Adrenal gland (tissue), 19 donors: Measurements from ENCODE around the gene SEPTIN14. TPM values are rescaled to one million over a fixed set of nuclear protein-coding genes. Genes with fewer than 3 reads are reported as not detected.
"Not testable (repeated sequence)": the region's sequence is repeated elsewhere in the genome, so short reads cannot be mapped to it uniquely, and the experiment has no call there.

ENCODE experiments used
- DNase-seq, 7 donors: peaks; one replicate each; pipeline ENCODE4 v3.0.0-alpha.2; 2019 to 2020
- H3K27ac ChIP-seq, 5 donors: fragments of 200-600 bp; sonication (generic) in 4 of 5; 1 replicate in 3 of 5; 2 replicates in 2 of 5; pipeline versions ENCODE4 v1.5.1 to v1.8.0; 2016 to 2020; ENCODE audit warnings: mild to moderate bottlenecking in 1 of 5
- H3K27me3 ChIP-seq: fragments of 200-600 bp; 2 replicates; pipeline ENCODE4 v1.8.0; 2021
- H3K36me3 ChIP-seq, 2 donors: fragments of 200-600 bp; replicated peaks in 1 of 2; 1 replicate in 1 of 2; 2 replicates in 1 of 2; pipeline versions ENCODE4 v1.5.1 to v1.8.0; 2018 to 2022
- H3K4me1 ChIP-seq, 2 donors: fragments of 200-600 bp; replicated peaks in 1 of 2; 1 replicate in 1 of 2; 2 replicates in 1 of 2; pipeline versions ENCODE4 v1.5.1 to v1.8.0; 2018 to 2021
- H3K4me3 ChIP-seq, 4 donors: fragments of 200-600 bp; sonication (generic) in 3 of 4; one replicate each; pipeline ENCODE4 v1.5.1; 2016 to 2018
- H3K9me3 ChIP-seq, 3 donors: fragments of 200-600 bp; sonication (generic) in 1 of 3; replicated peaks in 1 of 3; 1 replicate in 2 of 3; 2 replicates in 1 of 3; pipeline versions ENCODE4 v1.5.1 to v1.8.0; 2016 to 2021
- POLR2A ChIP-seq, 2 donors: fragments of 450-650 bp; IDR thresholded peaks; one replicate each; pipeline ENCODE4 v1.6.1; 2017; ENCODE audit warnings: antibody characterized with exemption in 2 of 2, mild to moderate bottlenecking in 2 of 2, moderate library complexity in 1 of 2
- WGBS, 4 donors: extraction: QIAGEN DNeasy Blood & Tissue Kit in 2 of 4; methylation state at CpG; one replicate each; pipeline versions ENCODE4 v1.1.5 to v1.1.7; 2013 to 2017; 5-methylcytosine and 5-hydroxymethylcytosine counted together
- intact Hi-C, 2 donors: fragments of 100-400 bp; cut with DNase I; formaldehyde crosslinking; loops; one replicate each; pipeline versions ENCODE4 v1.14.1 to v1.15.0; 2022 to 2023
- long read RNA-seq, 10 donors: library from polyadenylated mRNA in 3 of 10; unstranded in 2 of 10; stranded (forward) in 1 of 10; transcript quantifications; one replicate each; pipeline ENCODE4 v2.0.0 and lab custom pipeline, GENCODE V29; 2021 to 2026
- polyA plus RNA-seq, 3 donors: library from polyadenylated mRNA; stranded (reverse); fragments of 200-250 nt in 2 of 3; fragments of 350-450 nt in 1 of 3; fragmentation: Illumina TruSeq in 1 of 3; extraction: RNeasy Lipid Tissue Mini Kit (QIAGEN cat#74804) in 1 of 3; gene quantifications; one replicate each; pipeline ENCODE4 v1.2.3, GENCODE V29; 2013 to 2014
- total RNA-seq, 9 donors: library from RNA; depleted of rRNA in 4 of 9; stranded (reverse); fragments of >200 nt in 4 of 9; fragments of 120-200 nt in 1 of 9; fragmentation: NEBNext Ultra II Directional in 1 of 9; extraction: Animal tissue kit (Norgen Biotek cat#: 25700) in 1 of 9; gene quantifications; one replicate each; pipeline versions ENCODE4 v1.1.0 to v1.2.4, GENCODE V29; 2013 to 2023
- TF ChIP-seq, protein P1 (sequence below), 6 experiments: fragments of 450-650 bp in 4 of 6; fragments of 200-600 bp in 2 of 6; sonication (generic) in 1 of 6; IDR thresholded peaks; 1 replicate in 5 of 6; 2 replicates in 1 of 6; pipeline versions ENCODE4 v1.5.1 to v1.8.0; 2016 to 2021; ENCODE audit warnings: antibody characterized with exemption in 6 of 6, mild to moderate bottlenecking in 2 of 6, moderate library complexity in 1 of 6
- donor health status: healthy with polysubstance abuse.
- donor health status: Bipolar disorder and iron deficiency.
- donor health status: DM: yes; HTN: yes; CAD: no.
- donor health status: DM: no; HTN: no; CAD: no.
- donor health status: DM: no; HTN: no; CAD: no.
- donor health status: DM: yes; HTN: yes; CAD: no.

Gene SEPTIN14
- total RNA-seq = not detected
- polyA plus RNA-seq = not detected
- long read RNA-seq, donor 1 = 0 reads
- long read RNA-seq, donor 2 = 0 reads
- long read RNA-seq, donor 3 = 0 reads
- long read RNA-seq, donor 4 = 0 reads
- long read RNA-seq, donor 5 = 0 reads
- long read RNA-seq, donor 6 = 0 reads
- long read RNA-seq, donor 7 = 0 reads
- long read RNA-seq, donor 8 = 0 reads
- long read RNA-seq, donor 9 = 0 reads
- long read RNA-seq, donor 10 = 0 reads

DNA sequence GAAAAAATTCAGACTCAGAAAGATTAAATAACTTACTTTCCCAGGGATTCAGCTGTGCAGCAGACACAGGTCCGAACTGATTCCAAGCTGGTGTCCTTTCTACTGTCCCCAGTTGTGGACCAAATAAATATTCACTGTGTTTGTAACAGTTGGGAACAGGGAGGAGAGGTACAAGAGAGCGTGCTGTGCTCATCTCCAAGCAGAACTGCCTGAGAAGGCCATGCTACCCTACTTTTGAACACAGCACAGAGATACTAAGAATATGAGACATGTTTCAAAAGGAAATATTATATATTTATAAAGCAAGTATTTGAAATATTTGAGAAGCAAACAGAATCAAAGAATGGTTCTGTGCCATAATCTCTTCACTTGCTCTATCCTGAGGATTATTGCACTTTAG, at the start of gene SEPTIN14:
SEPTIN14 (minus strand) TSS at position 101 of the 400 bp plus-strand sequence. CDS start 756 bp downstream, outside the sequence.
- DNase-seq, H3K36me3 ChIP-seq, intact Hi-C loops, H3K4me1 ChIP-seq, H3K4me3 ChIP-seq, H3K27ac ChIP-seq, H3K9me3 ChIP-seq, H3K27me3 ChIP-seq: not testable (repeated sequence)
- 72 to 88% (median 79%) methylated on average over 2 of the region's 2 CpGs for WGBS, 4 donors

DNA sequence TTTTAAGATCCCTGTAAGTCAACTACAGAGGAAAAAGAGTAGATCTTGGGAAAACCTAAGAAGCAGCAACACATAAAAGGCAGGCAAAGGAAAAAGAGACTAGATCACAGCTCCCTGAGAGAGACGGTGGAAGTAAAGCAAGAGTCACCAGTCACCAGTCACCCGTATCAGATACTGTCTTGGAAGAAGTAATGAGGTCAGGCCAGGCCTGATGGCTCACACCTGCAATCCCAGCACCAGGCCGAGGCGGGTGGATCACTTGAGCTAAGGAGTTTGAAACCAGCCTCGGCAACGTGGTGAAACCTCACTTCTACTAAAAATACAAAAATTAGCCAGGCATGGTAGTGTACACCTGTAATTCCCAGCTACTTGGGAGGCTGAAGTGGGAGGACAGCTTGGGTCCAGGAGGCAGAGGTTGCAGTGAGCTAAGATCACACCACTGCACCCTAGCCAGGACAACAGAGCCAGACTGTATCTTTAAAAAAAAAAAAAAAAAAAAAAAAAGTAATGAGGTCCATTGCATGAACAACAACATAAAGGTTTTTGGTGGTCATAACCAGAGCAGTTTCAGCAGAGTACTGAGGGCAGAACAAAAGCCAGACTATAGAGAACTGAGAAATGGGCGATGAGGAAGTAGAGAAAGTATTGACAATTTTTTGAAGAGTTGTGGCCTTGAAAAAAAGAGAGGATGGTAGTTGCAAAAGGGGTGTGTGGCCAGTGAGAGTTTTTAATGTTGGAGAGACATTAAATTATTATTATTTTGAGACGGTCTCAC, 41.6 kb upstream of the SEPTIN14 start:
- no peaks in the 10 kb centered on the region for H3K4me1 ChIP-seq
- 81 to 95% (median 86%) methylated on average over 2 to 8 of the region's 8 CpGs for WGBS, 4 donors
- intact Hi-C loops = no loop called here
- H3K27ac ChIP-seq = no peak overlapping the region
- no peak overlapping the region for H3K4me3 ChIP-seq
- no peak for DNase-seq
- no peak for TF ChIP-seq POLR2A (IDR thresholded peaks at IDR 0.05)
- TF ChIP-seq, protein P1, sequence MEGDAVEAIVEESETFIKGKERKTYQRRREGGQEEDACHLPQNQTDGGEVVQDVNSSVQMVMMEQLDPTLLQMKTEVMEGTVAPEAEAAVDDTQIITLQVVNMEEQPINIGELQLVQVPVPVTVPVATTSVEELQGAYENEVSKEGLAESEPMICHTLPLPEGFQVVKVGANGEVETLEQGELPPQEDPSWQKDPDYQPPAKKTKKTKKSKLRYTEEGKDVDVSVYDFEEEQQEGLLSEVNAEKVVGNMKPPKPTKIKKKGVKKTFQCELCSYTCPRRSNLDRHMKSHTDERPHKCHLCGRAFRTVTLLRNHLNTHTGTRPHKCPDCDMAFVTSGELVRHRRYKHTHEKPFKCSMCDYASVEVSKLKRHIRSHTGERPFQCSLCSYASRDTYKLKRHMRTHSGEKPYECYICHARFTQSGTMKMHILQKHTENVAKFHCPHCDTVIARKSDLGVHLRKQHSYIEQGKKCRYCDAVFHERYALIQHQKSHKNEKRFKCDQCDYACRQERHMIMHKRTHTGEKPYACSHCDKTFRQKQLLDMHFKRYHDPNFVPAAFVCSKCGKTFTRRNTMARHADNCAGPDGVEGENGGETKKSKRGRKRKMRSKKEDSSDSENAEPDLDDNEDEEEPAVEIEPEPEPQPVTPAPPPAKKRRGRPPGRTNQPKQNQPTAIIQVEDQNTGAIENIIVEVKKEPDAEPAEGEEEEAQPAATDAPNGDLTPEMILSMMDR (IDR thresholded peaks at IDR 0.05) = no peak
- H3K27me3 ChIP-seq = no peaks in the 10 kb centered on the region
- H3K9me3 ChIP-seq = no peaks in the 10 kb centered on the region
- no peaks in the 10 kb centered on the region for H3K36me3 ChIP-seq

DNA sequence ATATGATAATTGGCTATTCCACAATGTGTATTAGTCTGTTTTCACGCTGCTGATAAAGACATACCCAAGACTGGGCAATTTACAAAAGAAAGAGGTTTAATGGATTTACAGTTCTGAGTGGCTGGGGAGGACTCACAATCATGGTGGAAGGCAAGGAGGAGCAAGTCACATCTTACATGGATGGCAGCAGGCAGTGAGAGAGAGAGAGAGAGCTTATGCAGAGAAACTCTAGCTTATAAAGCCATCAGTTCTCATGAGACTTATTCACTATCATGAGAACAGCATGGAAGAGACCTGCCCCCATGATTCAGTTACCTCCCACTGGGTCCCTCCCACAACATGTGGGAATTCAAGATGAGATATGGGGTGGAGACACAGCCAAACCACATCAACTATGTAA, 38.5 kb upstream of the SEPTIN14 start:
- H3K27ac ChIP-seq, H3K27me3 ChIP-seq, intact Hi-C loops, H3K36me3 ChIP-seq, H3K4me1 ChIP-seq, H3K4me3 ChIP-seq, DNase-seq, H3K9me3 ChIP-seq: not testable (repeated sequence)
- WGBS, 4 donors = 97 to 100% (median 100%) methylated on average over 1 of the region's 1 CpG

DNA sequence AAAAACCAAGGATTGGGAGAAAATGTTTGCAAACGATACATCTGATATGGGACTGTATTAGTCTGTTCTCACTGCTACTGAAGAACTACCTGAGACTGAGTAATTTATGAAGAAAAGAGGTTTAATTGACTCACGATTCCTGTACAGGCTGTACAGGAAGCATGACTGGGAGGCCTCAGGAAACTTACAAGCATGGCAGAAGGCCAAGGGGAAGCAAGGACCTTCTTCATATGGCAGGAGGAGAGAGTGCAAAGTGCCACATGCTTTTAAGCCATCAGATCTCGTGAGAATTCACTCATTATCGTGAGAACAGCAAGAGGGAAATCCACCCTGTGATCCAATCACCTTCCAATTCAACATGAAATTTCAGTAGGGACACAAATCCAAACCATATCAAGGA, 35.7 kb upstream of the SEPTIN14 start:
- WGBS, 4 donors = 83 to 89% (median 87%) methylated on average over 4 of the region's 4 CpGs
- no peak overlapping the region for H3K27ac ChIP-seq

DNA sequence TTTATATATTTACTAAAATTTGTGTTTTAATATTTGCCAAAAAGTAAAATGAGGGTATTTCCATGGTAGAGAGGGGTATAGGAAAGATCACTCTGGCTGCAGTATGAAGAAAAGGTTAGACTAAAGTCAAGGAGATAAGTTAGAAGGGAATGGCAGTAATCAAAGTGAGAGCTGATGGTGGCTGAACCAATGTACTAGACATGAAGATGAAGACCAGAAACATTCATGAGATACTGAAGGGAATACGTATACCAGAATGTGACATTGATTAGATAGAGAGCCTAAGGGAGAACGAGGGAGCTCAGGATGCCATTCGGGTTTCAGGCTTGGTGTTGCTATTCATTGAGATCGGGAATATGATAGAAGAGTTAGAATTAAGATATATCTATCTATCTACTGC, 32.5 kb upstream of the SEPTIN14 start:
- no peak overlapping the region for H3K27ac ChIP-seq
- no peaks in the 10 kb centered on the region for H3K36me3 ChIP-seq
- DNase-seq = no peak
- WGBS, 4 donors = 94 to 97% (median 95%) methylated on average over 4 of the region's 4 CpGs
- intact Hi-C loops = no loop called here
- TF ChIP-seq, protein P1 (IDR thresholded peaks at IDR 0.05) = no peak
- no peak for TF ChIP-seq POLR2A (IDR thresholded peaks at IDR 0.05)
- no peaks in the 10 kb centered on the region for H3K4me1 ChIP-seq
- H3K4me3 ChIP-seq = no peak overlapping the region
- no peaks in the 10 kb centered on the region for H3K27me3 ChIP-seq
- no peaks in the 10 kb centered on the region for H3K9me3 ChIP-seq

More for the DNA sequence above, 35.7 kb upstream of the SEPTIN14 start:
- no peak for DNase-seq
- Histone ChIP-seq H3K9me3 (no peaks in the 10 kb centered on the region), H3K4me1 (no peaks in the 10 kb centered on the region), H3K36me3 (no peaks in the 10 kb centered on the region), H3K4me3 (no peak overlapping the region), H3K27me3 (no peaks in the 10 kb centered on the region)
- TF ChIP-seq POLR2A (IDR thresholded peaks at IDR 0.05) = no peak
- TF ChIP-seq, protein P1 (IDR thresholded peaks at IDR 0.05) = no peak
- intact Hi-C loops = no loop called here
